Left ventricle myocardium inferior (tissue), 1 donor: Measurements from ENCODE around the gene SLC6A5. TPM values are rescaled to one million over a fixed set of nuclear protein-coding genes. Genes with fewer than 3 reads are reported as not detected.

ENCODE experiments used
- DNase-seq: peaks from one replicate; pipeline ENCODE4 v3.0.0-alpha.2; 2020
- H3K27ac ChIP-seq: fragments of 200-600 bp; replicated peaks from 2 replicates; pipeline ENCODE4 v1.8.0; 2021
- H3K27me3 ChIP-seq: fragments of 200-600 bp; 2 replicates; pipeline ENCODE4 v1.8.0; 2021; ENCODE audit warnings: low read depth
- H3K36me3 ChIP-seq: fragments of 200-600 bp; 2 replicates; pipeline ENCODE4 v1.8.0; 2021
- H3K4me1 ChIP-seq: fragments of 200-600 bp; 2 replicates; pipeline ENCODE4 v1.8.0; 2021
- H3K4me3 ChIP-seq: fragments of 200-600 bp; 2 replicates; pipeline ENCODE4 v1.8.0; 2021; ENCODE audit warnings: mild to moderate bottlenecking, moderate library complexity
- H3K9me3 ChIP-seq: fragments of 200-600 bp; replicated peaks from 2 replicates; pipeline ENCODE4 v1.8.0; 2021
- CTCF ChIP-seq: fragments of 200-600 bp; IDR thresholded peaks from 2 replicates; pipeline ENCODE4 v1.8.0; 2021; ENCODE audit warnings: antibody characterized with exemption, mild to moderate bottlenecking, borderline replicate concordance
- intact Hi-C: fragments of 100-400 bp; cut with micrococcal nuclease; formaldehyde crosslinking; loops from one replicate; pipeline ENCODE4 v1.11.0; 2022
- total RNA-seq: library from RNA; stranded (reverse); fragmentation: NEBNext Ultra II Directional; extraction: Animal tissue kit (Norgen Biotek cat#: 25700); gene quantifications from one replicate; pipeline ENCODE4 v1.2.1, GENCODE V29; 2021
- donor health status: DM: no; HTN: yes; CAD: no; lungs with severe emphysema.

Gene SLC6A5
- total RNA-seq, 1 donor from 2014 or later = not detected

DNA sequence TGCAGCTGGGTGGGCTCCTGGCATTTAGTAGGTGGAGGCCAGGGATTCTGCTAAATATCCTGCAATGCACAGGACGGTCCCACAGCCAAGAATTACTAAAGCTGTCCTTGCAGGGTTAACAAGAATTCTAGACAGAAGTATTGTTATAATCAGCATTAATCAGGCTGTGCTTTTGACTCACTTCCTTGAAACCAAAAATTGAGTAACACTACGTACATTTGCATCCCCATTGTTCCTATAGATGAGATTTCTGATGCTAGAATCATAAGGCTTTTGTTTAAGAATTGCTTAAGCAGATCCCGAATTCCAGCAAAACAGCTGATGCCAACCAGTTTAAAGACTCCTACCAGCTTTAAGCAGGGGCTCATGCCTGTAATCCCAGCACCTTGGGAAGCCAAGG lies 11.4 kb downstream of the SLC6A5 start:
- no peaks in the 10 kb centered on the region for H3K36me3 ChIP-seq
- H3K27me3 ChIP-seq = peaks cover 96% of the 10 kb centered on the region
- DNase-seq = no peak
- intact Hi-C loops = no loop called here
- TF ChIP-seq CTCF = no peak
- H3K9me3 ChIP-seq = no peaks in the 10 kb centered on the region
- H3K27ac ChIP-seq = no peak overlapping the region
- no peak overlapping the region for H3K4me3 ChIP-seq
- peaks cover 9% of the 10 kb centered on the region for H3K4me1 ChIP-seq

DNA sequence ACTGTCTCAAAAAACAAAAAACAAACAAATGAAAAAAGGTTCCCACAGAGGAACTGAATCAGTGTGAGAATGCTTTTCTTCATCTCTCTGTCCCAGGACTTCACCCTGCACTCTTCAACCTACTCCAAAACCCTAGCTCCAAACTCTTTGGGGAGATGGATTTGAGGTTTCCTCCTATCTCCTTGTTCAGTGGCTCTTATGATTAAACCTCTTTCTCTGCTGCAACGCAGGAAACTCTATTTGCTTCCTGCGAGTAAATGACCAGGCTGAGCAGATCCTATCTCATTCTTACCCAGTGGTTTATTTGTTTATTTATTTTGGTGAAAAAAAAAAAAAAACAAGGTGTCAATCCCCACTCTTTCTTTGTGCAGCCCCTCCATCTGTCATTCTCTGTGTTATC lies 12.0 kb downstream of the SLC6A5 start:
- H3K27me3 ChIP-seq = peaks cover 93% of the 10 kb centered on the region

DNA sequence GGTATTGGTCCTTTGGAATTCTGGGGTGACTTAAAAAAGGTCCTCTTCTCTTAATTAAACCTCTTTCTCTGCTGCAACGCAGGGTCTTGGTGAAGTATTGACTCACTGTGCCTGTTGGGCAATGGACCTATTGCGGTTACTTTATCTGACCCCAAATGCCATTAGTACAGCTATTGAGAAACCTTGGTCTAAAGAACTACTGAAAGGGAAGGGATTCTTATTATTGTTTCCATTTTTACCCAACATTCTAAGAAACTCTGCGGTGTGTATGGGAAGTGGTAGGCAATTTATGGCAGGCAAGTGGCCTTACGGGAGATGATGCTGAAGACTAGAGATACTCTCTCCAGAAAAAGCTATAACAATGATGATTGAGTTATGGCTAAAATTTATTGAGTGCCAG lies 12.5 kb downstream of the SLC6A5 start:
- Histone ChIP-seq H3K27me3 (peaks cover 88% of the 10 kb centered on the region), H3K4me1 (peaks cover 9% of the 10 kb centered on the region), H3K36me3 (no peaks in the 10 kb centered on the region), H3K27ac (no peak overlapping the region), H3K4me3 (no peak overlapping the region), H3K9me3 (no peaks in the 10 kb centered on the region)
- intact Hi-C loops = no loop called here
- TF ChIP-seq CTCF = no peak
- DNase-seq = no peak

More for the DNA sequence above, 12.0 kb downstream of the SLC6A5 start:
- Histone ChIP-seq H3K9me3 (no peaks in the 10 kb centered on the region), H3K27ac (no peak overlapping the region), H3K4me3 (no peak overlapping the region), H3K4me1 (peaks cover 9% of the 10 kb centered on the region), H3K36me3 (no peaks in the 10 kb centered on the region)
- intact Hi-C loops = no loop called here
- TF ChIP-seq CTCF = no peak
- no peak for DNase-seq

DNA sequence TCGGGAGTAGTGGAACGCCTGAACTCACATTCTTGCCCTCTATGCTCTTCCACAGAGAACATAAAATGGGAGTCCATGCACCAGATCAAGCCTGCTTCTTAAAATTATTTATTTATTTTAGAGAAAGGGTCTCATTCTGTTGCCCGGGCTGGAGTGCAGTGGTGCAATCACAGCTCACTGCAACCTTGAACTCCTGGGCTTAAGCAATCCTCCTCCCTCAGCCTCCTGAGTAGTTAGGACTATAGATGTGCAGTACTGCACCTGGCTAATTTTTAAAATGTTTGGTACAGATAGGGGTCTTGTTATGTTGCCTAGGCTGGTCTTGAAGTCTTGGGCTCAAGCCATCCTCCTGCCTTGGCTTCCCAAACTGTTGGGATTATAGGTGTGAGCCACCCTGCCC lies 13.0 kb downstream of the SLC6A5 start:
- Histone ChIP-seq H3K27me3 (peaks cover 87% of the 10 kb centered on the region), H3K4me3 (no peak overlapping the region), H3K27ac (no peak overlapping the region), H3K9me3 (no peaks in the 10 kb centered on the region), H3K36me3 (no peaks in the 10 kb centered on the region), H3K4me1 (peaks cover 9% of the 10 kb centered on the region)
- intact Hi-C loops = no loop called here
- DNase-seq = no peak
- TF ChIP-seq CTCF = no peak

GRCh38 chr11:20616920-20617319 lies 17.5 kb downstream of the SLC6A5 start:
- DNase-seq = no peak
- intact Hi-C loops = no loop called here
- no peak for TF ChIP-seq CTCF

More at GRCh38 chr11:20616920-20617319, 17.5 kb downstream of the SLC6A5 start:
- no peaks in the 10 kb centered on the region for H3K36me3 ChIP-seq
- H3K4me3 ChIP-seq = no peak overlapping the region
- H3K4me1 ChIP-seq = no peaks in the 10 kb centered on the region
- peaks cover 57% of the 10 kb centered on the region for H3K27me3 ChIP-seq
- no peaks in the 10 kb centered on the region for H3K9me3 ChIP-seq
- no peak overlapping the region for H3K27ac ChIP-seq
